ENCODE data around the gene HYAL2. TPM values are rescaled to one million over a fixed set of nuclear protein-coding genes. Genes with fewer than 3 reads are reported as not detected.

Gene HYAL2
- total and polyA plus RNA-seq, 2 donors from 2014 or later = 93.2 to 142 TPM

DNA sequence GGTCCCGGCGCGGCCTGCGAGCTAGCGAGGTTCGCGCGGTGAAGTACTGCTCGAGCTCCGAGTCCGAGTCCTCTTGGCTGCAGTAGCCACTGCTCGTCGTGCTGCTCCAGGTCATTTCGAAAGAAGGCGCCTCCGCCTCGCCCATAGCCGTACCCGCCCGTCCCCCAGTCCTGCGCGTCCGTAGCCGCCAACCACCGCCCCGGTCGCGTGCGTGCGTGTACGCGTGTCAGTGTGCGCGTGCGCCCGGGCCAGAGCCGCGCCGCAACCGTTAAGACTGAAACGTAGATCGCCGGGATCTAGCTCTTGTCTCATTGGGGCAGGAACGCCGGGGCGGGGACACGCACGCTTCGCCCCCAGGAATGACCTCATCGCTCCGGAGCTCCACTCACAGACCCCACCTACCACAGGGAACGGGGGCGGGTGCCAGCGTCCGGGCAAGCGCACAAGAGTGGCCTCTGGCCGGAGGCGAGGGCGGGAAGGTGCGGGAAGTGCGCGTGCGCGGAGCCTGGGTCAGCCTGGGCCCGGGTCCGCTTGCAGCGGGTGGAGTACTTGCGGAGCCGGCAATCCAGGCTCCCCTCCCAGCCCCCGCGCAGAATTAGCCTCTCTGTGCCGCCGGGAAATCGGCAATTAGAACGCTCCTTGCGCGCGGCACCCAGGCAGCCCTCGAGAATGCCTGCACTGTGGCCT is 14.8 kb upstream of the HYAL2 start:
- Histone ChIP-seq H3K9me3 (ENCODE audit: control insufficient read depth in 2 of 3, insufficient read depth in 1 of 3, low read length in 3 of 3) (no peaks in the 10 kb centered on the region), H3K27ac (ENCODE audit: low read depth in 2 of 2, low read length in 2 of 2) (peak overlapping the region; percentile 90 to 94), H3K4me1 (ENCODE audit: control insufficient read depth in 2 of 3, insufficient read depth in 2 of 3, low read depth in 1 of 3, low read length in 3 of 3) (peaks cover 2 to 27% (median 14%) of the 10 kb centered on the region in 3 donors), H3K4me3 (ENCODE audit: low read length in 3 of 3) (peak overlapping the region; percentile 72 to 84 (median 78)), H3K27me3 (ENCODE audit: control insufficient read depth, insufficient read depth, low read length) (no peaks in the 10 kb centered on the region), H3K36me3 (ENCODE audit: control insufficient read depth in 2 of 3, insufficient read depth in 3 of 3, low read length in 3 of 3) (no peaks in the 10 kb centered on the region), H3K9ac (ENCODE audit: low read length in 3 of 3) (peak overlapping the region; percentile 57 to 94 (median 90))
- TF ChIP-seq, protein P1, sequence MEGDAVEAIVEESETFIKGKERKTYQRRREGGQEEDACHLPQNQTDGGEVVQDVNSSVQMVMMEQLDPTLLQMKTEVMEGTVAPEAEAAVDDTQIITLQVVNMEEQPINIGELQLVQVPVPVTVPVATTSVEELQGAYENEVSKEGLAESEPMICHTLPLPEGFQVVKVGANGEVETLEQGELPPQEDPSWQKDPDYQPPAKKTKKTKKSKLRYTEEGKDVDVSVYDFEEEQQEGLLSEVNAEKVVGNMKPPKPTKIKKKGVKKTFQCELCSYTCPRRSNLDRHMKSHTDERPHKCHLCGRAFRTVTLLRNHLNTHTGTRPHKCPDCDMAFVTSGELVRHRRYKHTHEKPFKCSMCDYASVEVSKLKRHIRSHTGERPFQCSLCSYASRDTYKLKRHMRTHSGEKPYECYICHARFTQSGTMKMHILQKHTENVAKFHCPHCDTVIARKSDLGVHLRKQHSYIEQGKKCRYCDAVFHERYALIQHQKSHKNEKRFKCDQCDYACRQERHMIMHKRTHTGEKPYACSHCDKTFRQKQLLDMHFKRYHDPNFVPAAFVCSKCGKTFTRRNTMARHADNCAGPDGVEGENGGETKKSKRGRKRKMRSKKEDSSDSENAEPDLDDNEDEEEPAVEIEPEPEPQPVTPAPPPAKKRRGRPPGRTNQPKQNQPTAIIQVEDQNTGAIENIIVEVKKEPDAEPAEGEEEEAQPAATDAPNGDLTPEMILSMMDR (IDR thresholded peaks at IDR 0.05; ENCODE audit: borderline replicate concordance, extremely low read depth, insufficient read depth) = no peak
- DNase-seq = peak; percentile 99 to 100 (median 99)
- intact Hi-C loops (cut with DNase I) = no loop called here
- FAIRE-seq = peak; percentile 73

DNA sequence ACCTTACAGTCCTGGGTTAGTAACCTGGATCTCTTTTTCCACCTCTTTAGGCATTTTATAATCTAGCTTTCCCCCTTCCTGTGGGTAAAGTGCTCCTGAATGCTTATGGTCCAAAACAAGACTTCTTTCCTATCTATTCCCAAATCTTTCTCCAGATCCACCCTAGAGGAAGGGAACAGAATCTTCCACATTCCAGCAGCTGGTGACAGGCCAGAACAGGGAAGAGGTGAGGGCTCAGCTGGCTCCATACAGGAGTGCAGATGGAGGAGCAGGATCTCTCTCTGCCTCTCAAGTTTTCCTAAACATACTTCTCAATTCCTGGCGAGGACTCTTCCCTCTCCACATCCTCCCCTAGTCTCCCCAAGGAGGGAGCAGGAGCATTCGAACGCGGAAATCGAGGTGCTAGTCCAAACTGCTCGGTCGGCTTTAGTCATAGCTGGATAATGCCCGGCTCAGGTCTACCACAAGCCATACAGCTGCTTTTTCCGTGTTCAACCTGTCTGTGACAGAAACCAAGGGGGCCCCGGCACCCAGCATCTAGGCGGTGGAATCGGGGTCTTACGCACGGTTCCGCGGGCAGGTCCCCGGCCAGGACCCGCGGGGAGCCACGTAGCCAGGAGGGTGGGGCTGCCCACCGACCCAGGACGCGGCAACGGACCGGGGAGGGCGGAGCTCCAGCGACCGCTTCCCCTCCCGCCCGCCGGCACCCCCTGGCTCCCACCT is 14.1 kb upstream of the HYAL2 start:
- Histone ChIP-seq H3K27me3 (ENCODE audit: control insufficient read depth, insufficient read depth, low read length) (no peaks in the 10 kb centered on the region), H3K4me3 (ENCODE audit: low read length in 3 of 3) (peak overlapping the region; percentile 72 to 84 (median 78)), H3K9ac (ENCODE audit: low read length in 3 of 3) (peak overlapping the region; percentile 55 to 94 (median 90)), H3K36me3 (ENCODE audit: control insufficient read depth in 2 of 3, insufficient read depth in 3 of 3, low read length in 3 of 3) (peaks cover 0 to 6% (median 4%) of the 10 kb centered on the region in 3 donors), H3K9me3 (ENCODE audit: control insufficient read depth in 2 of 3, insufficient read depth in 1 of 3, low read length in 3 of 3) (no peaks in the 10 kb centered on the region), H3K4me1 (ENCODE audit: control insufficient read depth in 2 of 3, insufficient read depth in 2 of 3, low read depth in 1 of 3, low read length in 3 of 3) (peaks cover 2 to 27% (median 14%) of the 10 kb centered on the region in 3 donors), H3K27ac (ENCODE audit: low read depth in 2 of 2, low read length in 2 of 2) (peak overlapping the region; percentile 90 to 94)
- FAIRE-seq (no peak), DNase-seq (peak in 1 of 5 donors; percentile 51)
- intact Hi-C loops (cut with DNase I) = no loop called here
- TF ChIP-seq, protein P1 (IDR thresholded peaks at IDR 0.05; ENCODE audit: borderline replicate concordance, extremely low read depth, insufficient read depth) = no peak

DNA sequence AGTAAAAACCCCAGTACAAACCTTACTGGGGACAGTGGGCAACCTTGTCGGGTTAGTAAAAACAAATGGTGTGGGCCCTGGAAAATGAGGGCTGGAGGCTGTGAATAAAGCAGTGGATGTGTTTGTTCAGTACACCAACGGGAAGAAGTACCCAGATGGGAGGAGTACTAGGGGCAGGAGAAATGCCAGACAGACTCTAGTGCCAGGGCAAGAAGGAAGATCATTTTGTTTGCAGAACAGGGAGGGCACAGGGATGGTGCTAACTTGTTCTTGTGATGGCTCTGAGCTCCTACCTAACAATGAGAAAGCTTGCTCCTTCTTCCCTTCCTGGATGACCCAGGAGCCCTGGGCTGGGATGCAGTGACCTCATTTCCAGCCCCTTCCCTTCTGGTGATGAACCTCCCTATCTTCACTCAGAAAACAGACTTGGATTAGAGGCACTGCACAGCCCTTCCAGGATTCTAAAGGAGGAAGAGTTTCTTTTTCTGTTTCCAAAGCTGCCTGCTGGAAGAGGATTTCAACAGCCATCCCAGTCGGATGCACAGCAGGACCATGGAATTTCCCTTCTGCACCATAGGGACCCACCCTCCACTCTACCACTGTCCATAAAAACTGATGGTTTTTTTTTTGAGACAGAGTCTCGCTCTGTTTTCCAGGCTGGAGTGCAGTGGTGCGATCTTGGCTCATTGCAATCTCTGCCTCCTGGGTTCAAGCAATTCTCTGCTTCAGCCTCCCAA is 12.0 kb upstream of the HYAL2 start:
- peak overlapping the region; percentile 71 to 86 for H3K27ac ChIP-seq (ENCODE audit: low read depth in 2 of 2, low read length in 2 of 2)
- FAIRE-seq = no peak
- intact Hi-C loops (cut with DNase I) = no loop called here

More for the DNA sequence above, 12.0 kb upstream of the HYAL2 start:
- H3K36me3 ChIP-seq (ENCODE audit: control insufficient read depth in 2 of 3, insufficient read depth in 3 of 3, low read length in 3 of 3) = peaks cover 4 to 27% (median 19%) of the 10 kb centered on the region in 3 donors
- H3K4me1 ChIP-seq (ENCODE audit: control insufficient read depth in 2 of 3, insufficient read depth in 2 of 3, low read depth in 1 of 3, low read length in 3 of 3) = peaks cover 2 to 25% (median 14%) of the 10 kb centered on the region in 3 donors
- H3K9ac ChIP-seq (ENCODE audit: low read length in 3 of 3) = peak overlapping the region in 1 of 3 donors; percentile 24
- no peaks in the 10 kb centered on the region for H3K9me3 ChIP-seq (ENCODE audit: control insufficient read depth in 2 of 3, insufficient read depth in 1 of 3, low read length in 3 of 3)
- TF ChIP-seq, protein P1 (IDR thresholded peaks at IDR 0.05; ENCODE audit: borderline replicate concordance, extremely low read depth, insufficient read depth) = no peak
- no peak for DNase-seq
- peak overlapping the region in 2 of 3 donors; percentile 0 to 1 for H3K4me3 ChIP-seq (ENCODE audit: low read length in 3 of 3)
- H3K27me3 ChIP-seq (ENCODE audit: control insufficient read depth, insufficient read depth, low read length) = no peaks in the 10 kb centered on the region
